K562 (cell line): Measurements from ENCODE around the gene GMPR. TPM values are rescaled to one million over a fixed set of nuclear protein-coding genes. Genes with fewer than 3 reads are reported as not detected.
A peak's percentile ranks its signal among the peaks of the same experiment; 100 is the strongest.

ENCODE experiments used
- ATAC-seq: fragments of 200-7000 bp; cut with Tn5 transposase; 3 replicates; pipeline ENCODE4 v1.9.1; 2020; ENCODE audit warnings: moderate library complexity
- BruUV-seq: library from RNA; stranded (reverse); fragments of 400-500 nt; replicated peaks from 2 replicates; lab custom pipeline; 2021; lab: Mats Ljungman, UMichigan
- CTCF ChIA-PET: fragments of 300-600 bp; formaldehyde crosslinking; extraction: SDS; loops from one replicate; lab custom pipeline; 2021; ENCODE audit warnings: low intra/inter-chr PET ratio; lab: Yijun Ruan, JAX
- POLR2A ChIA-PET: fragments of 300-600, 350-650 bp; sonication (Branson Sonifier 250); formaldehyde crosslinking; extraction: SDS; loops from one replicate; lab custom pipeline; 2021; ENCODE audit warnings: antibody characterized with exemption, inconsistent platforms; lab: Yijun Ruan, JAX
- DNase-seq, 4 experiments: peaks; one replicate each; pipeline versions ENCODE4 v3.0.0 to v3.0.0-alpha.2; 2011 to 2018; ENCODE audit warnings: low spot score in 3 of 4, mixed read lengths in 3 of 4; ENCODE audit errors: extremely low read depth in 1 of 4
- FAIRE-seq: peaks from 2 replicates; lab custom pipeline; 2011; peaks lifted over from hg19 to GRCh38; lab: Jason Lieb, UNC
- H2AFZ ChIP-seq: 2 replicates; pipeline ENCODE4 v1.6.0; 2011; ENCODE audit warnings: low read depth, low read length, control low read depth, inconsistent platforms
- H3K27ac ChIP-seq: fragments of 200-600 bp; 3 replicates; pipeline ENCODE4 v1.8.0; 2011; ENCODE audit warnings: low read depth, mild to moderate bottlenecking, control low read depth, inconsistent platforms, low read length, moderate library complexity, mixed read lengths; ENCODE audit errors: extremely low read depth
- H3K27me3 ChIP-seq, 2 experiments: fragments of 300-600 bp in 1 of 2; 2 replicates in 1 of 2; 3 replicates in 1 of 2; pipeline versions ENCODE4 v1.6.0 to v1.8.0; 2011; ENCODE audit warnings: inconsistent platforms in 2 of 2, low read length in 2 of 2, mild to moderate bottlenecking in 1 of 2, mixed read lengths in 1 of 2, moderate library complexity in 1 of 2; ENCODE audit not compliant: control insufficient read depth in 2 of 2, insufficient read depth in 2 of 2
- H3K36me3 ChIP-seq: fragments of 300-600 bp; 3 replicates; pipeline ENCODE4 v1.8.0; 2011; ENCODE audit warnings: mild to moderate bottlenecking, low read length, inconsistent platforms; ENCODE audit not compliant: control insufficient read depth, insufficient read depth
- H3K4me1 ChIP-seq, 2 experiments: fragments of 200-600 bp in 1 of 2; replicated peaks in 1 of 2; 2 replicates in 1 of 2; 3 replicates in 1 of 2; pipeline versions ENCODE4 v1.5.1 to v1.8.0; 2011; ENCODE audit warnings: inconsistent platforms in 2 of 2, low read length in 2 of 2, mild to moderate bottlenecking in 1 of 2, mixed read lengths in 1 of 2, moderate library complexity in 1 of 2; ENCODE audit not compliant: control insufficient read depth in 2 of 2, insufficient read depth in 2 of 2
- H3K4me2 ChIP-seq: 2 replicates; pipeline ENCODE4 v1.6.1; 2011; ENCODE audit warnings: low read length, control low read depth, inconsistent platforms, mixed read lengths; ENCODE audit not compliant: insufficient read depth
- H3K4me3 ChIP-seq: fragments of 200-600 bp; sonication (generic), shearing (Covaris generic); 2 replicates; pipeline ENCODE4 v1.5.1; 2016; ENCODE audit warnings: control low read depth, inconsistent platforms
- H3K79me2 ChIP-seq: fragments of 200-600 bp; 3 replicates; pipeline ENCODE4 v1.8.0; 2011; ENCODE audit warnings: low read length, inconsistent platforms; ENCODE audit not compliant: control insufficient read depth, insufficient read depth
- H3K9ac ChIP-seq, 2 experiments: 2 replicates each; pipeline versions ENCODE4 v1.6.0 to v1.6.1; 2011; ENCODE audit warnings: low read depth in 2 of 2, low read length in 2 of 2, control low read depth in 1 of 2, inconsistent platforms in 1 of 2, mild to moderate bottlenecking in 1 of 2, mixed read lengths in 1 of 2; ENCODE audit not compliant: insufficient read depth in 1 of 2
- H3K9me1 ChIP-seq: one replicate; pipeline ENCODE4 v1.6.0; 2011; ENCODE audit warnings: inconsistent platforms, mild to moderate bottlenecking, low read length, moderate library complexity; ENCODE audit not compliant: control insufficient read depth, insufficient read depth
- H3K9me3 ChIP-seq: replicated peaks from 2 replicates; pipeline ENCODE4 v1.5.1; 2011; ENCODE audit warnings: low read depth, low read length, inconsistent platforms; ENCODE audit not compliant: control insufficient read depth, insufficient read depth
- H4K20me1 ChIP-seq: replicated peaks from 2 replicates; pipeline ENCODE4 v1.6.1; 2011; ENCODE audit warnings: low read length, inconsistent platforms, mixed read lengths; ENCODE audit not compliant: control insufficient read depth, insufficient read depth
- BRF1 ChIP-seq: IDR thresholded peaks from 3 replicates; pipeline ENCODE4 v1.6.1; 2011; ENCODE audit warnings: borderline replicate concordance, mild to moderate bottlenecking; ENCODE audit not compliant: insufficient read length; ENCODE audit errors: extremely low read depth
- CTCFL ChIP-seq: IDR thresholded peaks from 2 replicates; pipeline ENCODE4 v1.6.1; 2011; ENCODE audit warnings: borderline replicate concordance, low read depth, mild to moderate bottlenecking, moderate library complexity, low read length; ENCODE audit not compliant: insufficient read depth, poor library complexity, severe bottlenecking
- ETV1 ChIP-seq: fragments of 450-650 bp; conservative IDR thresholded peaks from 2 replicates; pipeline ENCODE4 v1.6.1; 2016; ENCODE audit warnings: missing genetic modification characterization, control low read depth, low read depth, missing compliant biosample characterization
- GTF2B ChIP-seq: IDR thresholded peaks from 2 replicates; pipeline ENCODE4 v1.6.1; 2011; ENCODE audit not compliant: insufficient read length; ENCODE audit errors: extremely low read depth
- HDAC3 ChIP-seq: fragments of 450-650 bp; IDR thresholded peaks from 2 replicates; pipeline ENCODE4 v1.6.1; 2018; ENCODE audit warnings: borderline replicate concordance, mild to moderate bottlenecking, moderate library complexity; ENCODE audit not compliant: partially characterized antibody
- KAT8 ChIP-seq: fragments of 450-650 bp; IDR thresholded peaks from 2 replicates; pipeline ENCODE4 v1.6.1; 2016; ENCODE audit warnings: low read depth, mild to moderate bottlenecking
- RAD21 ChIP-seq, 2 experiments: fragments of 250-450 bp in 1 of 2; fragments of 450-650 bp in 1 of 2; sonication (Bioruptor Pico) in 1 of 2; formaldehyde crosslinking in 1 of 2; IDR thresholded peaks in 1 of 2; conservative IDR thresholded peaks in 1 of 2; 2 replicates each; pipeline versions ENCODE4 v1.4.0 to v1.8.0; 2020 to 2022; ENCODE audit warnings: mild to moderate bottlenecking in 2 of 2, moderate library complexity in 1 of 2
- RBBP5 ChIP-seq: fragments of 200-600 bp; sonication (generic); IDR thresholded peaks from 2 replicates; pipeline ENCODE4 v1.6.1; 2012; ENCODE audit warnings: borderline replicate concordance, mild to moderate bottlenecking, low read length, control low read depth, inconsistent platforms; ENCODE audit not compliant: insufficient read depth, poor library complexity, severe bottlenecking
- RBM39 ChIP-seq: fragments of 200-400 bp; formaldehyde crosslinking; optimal IDR thresholded peaks from 2 replicates; pipeline ENCODE3; 2018; ENCODE audit warnings: low read depth, low read length
- ZNF707 ChIP-seq: fragments of 250-450 bp; sonication (Bioruptor Pico); conservative IDR thresholded peaks from 2 replicates; pipeline ENCODE4 v1.8.0; 2022; ENCODE audit warnings: inconsistent platforms, mild to moderate bottlenecking, moderate library complexity
- ZNF785 ChIP-seq: fragments of 250-450 bp; sonication (Bioruptor Pico); IDR thresholded peaks from 2 replicates; pipeline ENCODE4 v1.4.0; 2020; ENCODE audit warnings: mild to moderate bottlenecking
- WGBS: fragments of 100-300 bp; shearing (Covaris generic); methylation state at CpG from one replicate; pipeline ENCODE4 v1.1.6; 2016; ENCODE audit warnings: low coverage, mixed read lengths; ENCODE audit not compliant: insufficient coverage; ENCODE audit errors: missing lambda C conversion rate; 5-methylcytosine and 5-hydroxymethylcytosine counted together
- in situ Hi-C: fragments of 300-500 bp; cut with MboI; formaldehyde crosslinking; loops from 4 replicates; pipeline ENCODE4 v1.15.0; 2018; ENCODE audit warnings: inconsistent platforms, mixed read lengths
- intact Hi-C: fragments of 100-400 bp; cut with micrococcal nuclease; formaldehyde crosslinking; loops from 2 replicates; pipeline ENCODE4 v1.14.2; 2022
- polyA plus RNA-seq, 8 experiments: library from polyadenylated mRNA; depleted of rRNA in 4 of 8; stranded (reverse) in 5 of 8; unstranded in 3 of 8; fragments of >200 nt; fragmentation: Nextera tagmentation in 2 of 8; fragmentation: Illumina TruSeq in 1 of 8; extraction: Ambion mirVana in 2 of 8; extraction: Trizol in 1 of 8; gene quantifications; 2 replicates each; pipeline versions ENCODE4 v1.2.1 to v1.2.3, GENCODE V29; 2011 to 2014; ENCODE audit warnings: inconsistent platforms in 1 of 8, missing spikeins in 1 of 8
- total RNA-seq, 7 experiments: library from RNA; depleted of rRNA in 6 of 7; stranded (reverse); fragments of >200 nt in 6 of 7; fragmentation: Illumina TruSeq in 2 of 7; extraction: Trizol in 2 of 7; gene quantifications; 2 replicates each; pipeline versions ENCODE4 v1.2.1 to v1.2.3, GENCODE V29; 2011 to 2021; ENCODE audit warnings: low replicate concordance in 1 of 7
- TF ChIP-seq, protein P1 (sequence below), 3 experiments: IDR thresholded peaks in 2 of 3; conservative IDR thresholded peaks in 1 of 3; 2 replicates each; pipeline ENCODE4 v1.5.1; 2011 to 2012; ENCODE audit warnings: low read length in 3 of 3, mild to moderate bottlenecking in 3 of 3, control low read depth in 2 of 3, improper control_type of control experiment in 1 of 3, inconsistent platforms in 1 of 3, low read depth in 1 of 3, mixed read lengths in 1 of 3, moderate library complexity in 1 of 3; ENCODE audit not compliant: insufficient read depth in 2 of 3
- TF ChIP-seq, protein P2 (sequence below): sonication (generic); formaldehyde crosslinking; IDR thresholded peaks from 2 replicates; pipeline ENCODE4 v1.8.1; 2023; ENCODE audit warnings: mild to moderate bottlenecking, missing genetic modification reagents

Gene GMPR
- total and polyA plus RNA-seq, 9 of the 15 experiments (the other 6 are each of a cell fraction or from before 2014, with no cell fraction given) = 34.6 to 83.7 (median 49.8) TPM

- ATAC-seq (peak; percentile 82), DNase-seq (peak; percentile 52 to 62 (median 58)), FAIRE-seq (no peak)
- Histone ChIP-seq H3K27ac (no peak overlapping the region), H3K9me1 (no peaks in the 10 kb centered on the region), H3K4me1 (peaks cover 0 to 7% of the 10 kb centered on the region in 2 experiments; a peak in 1 of 5 replicates), H3K79me2 (no peaks in the 10 kb centered on the region), H3K9ac (no peak overlapping the region), H3K4me2 (no peak overlapping the region), H3K36me3 (peaks cover 62% of the 10 kb centered on the region), H3K4me3 (no peak overlapping the region), H3K9me3 (no peaks in the 10 kb centered on the region; the same call in 1 of the 2 replicates), H3K27me3 (no peaks in the 10 kb centered on the region), H4K20me1 (no peaks in the 10 kb centered on the region), H2AFZ (no peak overlapping the region)
- no TSS peak for BruUV-seq
- intact Hi-C loops = loop anchor here (1.0 kb wide), 1 partner anchor 45 kb away; no protein-coding TSS in a partner anchor
- WGBS = 83% methylated on average over 13 of the region's 15 CpGs
- ChIA-PET POLR2A (interaction anchor here (0.6 to 3.9 kb wide), 4 partner anchors 8 to 643 kb away, joined by 3 to 18 read pairs (median 4); no protein-coding TSS in a partner anchor), CTCF (no interaction called here)
- in situ Hi-C loops = no loop called here
- TF ChIP-seq GTF2B (no peak), HDAC3 (no peak), RBBP5 (no peak), ETV1 (tag) (no peak), KAT8 (no peak), ZNF707 (no peak), RBM39 (no peak), RAD21 (CRISPR knock-in tag; conservative IDR thresholded peaks at IDR 0.05 in 1 of 2, IDR thresholded peaks at IDR 0.05 in 1 of 2) (peak in 1 of 2 experiments; percentile 40; a peak in 2 of 4 replicates), ZNF785 (CRISPR knock-in tag) (no peak), CTCFL (peak; percentile 80), BRF1 (no peak)
- TF ChIP-seq, protein P1, sequence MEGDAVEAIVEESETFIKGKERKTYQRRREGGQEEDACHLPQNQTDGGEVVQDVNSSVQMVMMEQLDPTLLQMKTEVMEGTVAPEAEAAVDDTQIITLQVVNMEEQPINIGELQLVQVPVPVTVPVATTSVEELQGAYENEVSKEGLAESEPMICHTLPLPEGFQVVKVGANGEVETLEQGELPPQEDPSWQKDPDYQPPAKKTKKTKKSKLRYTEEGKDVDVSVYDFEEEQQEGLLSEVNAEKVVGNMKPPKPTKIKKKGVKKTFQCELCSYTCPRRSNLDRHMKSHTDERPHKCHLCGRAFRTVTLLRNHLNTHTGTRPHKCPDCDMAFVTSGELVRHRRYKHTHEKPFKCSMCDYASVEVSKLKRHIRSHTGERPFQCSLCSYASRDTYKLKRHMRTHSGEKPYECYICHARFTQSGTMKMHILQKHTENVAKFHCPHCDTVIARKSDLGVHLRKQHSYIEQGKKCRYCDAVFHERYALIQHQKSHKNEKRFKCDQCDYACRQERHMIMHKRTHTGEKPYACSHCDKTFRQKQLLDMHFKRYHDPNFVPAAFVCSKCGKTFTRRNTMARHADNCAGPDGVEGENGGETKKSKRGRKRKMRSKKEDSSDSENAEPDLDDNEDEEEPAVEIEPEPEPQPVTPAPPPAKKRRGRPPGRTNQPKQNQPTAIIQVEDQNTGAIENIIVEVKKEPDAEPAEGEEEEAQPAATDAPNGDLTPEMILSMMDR (IDR thresholded peaks at IDR 0.05 in 2 of 3, conservative IDR thresholded peaks at IDR 0.05 in 1 of 3; ENCODE audit: insufficient read depth in 2 of 3, low read depth in 1 of 3, low read length in 3 of 3) = peak; percentile 67 to 73 (median 67)
- TF ChIP-seq, protein P2, sequence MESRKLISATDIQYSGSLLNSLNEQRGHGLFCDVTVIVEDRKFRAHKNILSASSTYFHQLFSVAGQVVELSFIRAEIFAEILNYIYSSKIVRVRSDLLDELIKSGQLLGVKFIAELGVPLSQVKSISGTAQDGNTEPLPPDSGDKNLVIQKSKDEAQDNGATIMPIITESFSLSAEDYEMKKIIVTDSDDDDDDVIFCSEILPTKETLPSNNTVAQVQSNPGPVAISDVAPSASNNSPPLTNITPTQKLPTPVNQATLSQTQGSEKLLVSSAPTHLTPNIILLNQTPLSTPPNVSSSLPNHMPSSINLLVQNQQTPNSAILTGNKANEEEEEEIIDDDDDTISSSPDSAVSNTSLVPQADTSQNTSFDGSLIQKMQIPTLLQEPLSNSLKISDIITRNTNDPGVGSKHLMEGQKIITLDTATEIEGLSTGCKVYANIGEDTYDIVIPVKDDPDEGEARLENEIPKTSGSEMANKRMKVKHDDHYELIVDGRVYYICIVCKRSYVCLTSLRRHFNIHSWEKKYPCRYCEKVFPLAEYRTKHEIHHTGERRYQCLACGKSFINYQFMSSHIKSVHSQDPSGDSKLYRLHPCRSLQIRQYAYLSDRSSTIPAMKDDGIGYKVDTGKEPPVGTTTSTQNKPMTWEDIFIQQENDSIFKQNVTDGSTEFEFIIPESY (CRISPR knock-in tag) = peak; percentile 69; the same call in 1 of the 2 replicates
Measured at GRCh38 chr6:16286151-16286522, 47.8 kb downstream of the GMPR start.
